ENCODE data around the gene APOL3. TPM values are rescaled to one million over a fixed set of nuclear protein-coding genes. Genes with fewer than 3 reads are reported as not detected.
"Not testable (repeated sequence)": the region's sequence is repeated elsewhere in the genome, so short reads cannot be mapped to it uniquely, and the experiment has no call there.

The APOL3 gene
- total RNA-seq, 4 donors from 2014 or later: 39.5 to 273 (median 73.9) TPM

DNA sequence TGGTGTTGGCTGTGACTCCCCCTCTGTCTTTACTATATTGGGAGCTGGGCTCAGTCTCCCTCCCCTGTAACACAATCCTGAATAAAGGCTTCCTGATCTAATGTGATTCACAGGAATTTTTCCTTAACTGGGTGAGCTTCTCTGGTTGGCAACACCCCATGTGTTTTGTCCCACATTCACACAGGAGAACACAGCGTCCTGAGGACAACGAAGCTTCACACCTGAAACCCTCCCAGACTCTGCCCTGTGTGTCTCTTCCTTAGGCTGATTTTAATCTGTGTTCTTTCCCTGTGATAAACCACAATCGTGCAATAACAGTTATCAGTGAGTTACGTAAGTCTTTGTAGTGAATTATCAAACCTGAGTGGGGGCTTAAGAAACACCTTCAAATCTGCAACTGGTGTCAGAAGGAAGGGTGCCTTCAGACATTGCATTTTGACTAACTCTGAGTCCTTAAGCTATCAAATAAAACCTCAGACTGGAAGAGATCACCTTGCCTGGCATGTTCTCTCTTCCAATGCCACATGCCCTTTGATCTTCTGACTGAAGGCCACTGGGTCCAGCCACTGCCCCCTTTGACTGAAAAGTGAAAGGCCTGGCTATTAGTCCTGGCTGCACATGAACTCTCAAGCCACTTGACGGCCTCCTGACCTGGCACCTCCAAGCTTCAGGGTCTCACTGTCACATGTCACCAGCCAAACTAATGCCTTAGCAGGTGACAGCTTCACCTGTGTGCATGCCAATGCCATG, 17.3 kb downstream of the APOL3 start:
- ATAC-seq (ENCODE audit: low FRiP score) (no peak), DNase-seq (ENCODE audit: low spot score) (no peak)

DNA sequence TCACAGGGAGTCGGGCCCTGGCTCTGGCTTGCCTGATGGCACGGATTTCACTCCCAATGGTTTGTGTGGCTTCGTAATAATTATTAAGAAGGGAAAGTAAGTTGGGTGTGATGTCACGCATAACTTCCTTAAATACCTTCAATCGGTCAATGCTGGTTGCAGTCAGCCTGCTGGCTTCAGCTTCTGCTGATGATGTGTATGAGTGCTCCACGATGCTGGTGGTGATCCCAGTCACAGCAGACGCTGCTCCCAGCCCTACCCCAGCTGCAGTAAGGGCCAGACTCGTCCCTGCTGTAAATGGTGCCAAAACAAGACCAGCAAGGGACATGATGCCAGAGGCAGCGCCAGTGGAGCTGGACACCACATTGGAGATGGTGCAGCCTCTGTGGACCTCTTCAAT, 19.1 kb downstream of the APOL3 start:
- ATAC-seq (ENCODE audit: low FRiP score) (no peak), DNase-seq (ENCODE audit: low spot score) (no peak)
- TF ChIP-seq, protein P1, sequence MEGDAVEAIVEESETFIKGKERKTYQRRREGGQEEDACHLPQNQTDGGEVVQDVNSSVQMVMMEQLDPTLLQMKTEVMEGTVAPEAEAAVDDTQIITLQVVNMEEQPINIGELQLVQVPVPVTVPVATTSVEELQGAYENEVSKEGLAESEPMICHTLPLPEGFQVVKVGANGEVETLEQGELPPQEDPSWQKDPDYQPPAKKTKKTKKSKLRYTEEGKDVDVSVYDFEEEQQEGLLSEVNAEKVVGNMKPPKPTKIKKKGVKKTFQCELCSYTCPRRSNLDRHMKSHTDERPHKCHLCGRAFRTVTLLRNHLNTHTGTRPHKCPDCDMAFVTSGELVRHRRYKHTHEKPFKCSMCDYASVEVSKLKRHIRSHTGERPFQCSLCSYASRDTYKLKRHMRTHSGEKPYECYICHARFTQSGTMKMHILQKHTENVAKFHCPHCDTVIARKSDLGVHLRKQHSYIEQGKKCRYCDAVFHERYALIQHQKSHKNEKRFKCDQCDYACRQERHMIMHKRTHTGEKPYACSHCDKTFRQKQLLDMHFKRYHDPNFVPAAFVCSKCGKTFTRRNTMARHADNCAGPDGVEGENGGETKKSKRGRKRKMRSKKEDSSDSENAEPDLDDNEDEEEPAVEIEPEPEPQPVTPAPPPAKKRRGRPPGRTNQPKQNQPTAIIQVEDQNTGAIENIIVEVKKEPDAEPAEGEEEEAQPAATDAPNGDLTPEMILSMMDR (IDR thresholded peaks at IDR 0.05): no peak

More for the DNA sequence above, 17.3 kb downstream of the APOL3 start:
- TF ChIP-seq, protein P1 (IDR thresholded peaks at IDR 0.05): no peak

DNA sequence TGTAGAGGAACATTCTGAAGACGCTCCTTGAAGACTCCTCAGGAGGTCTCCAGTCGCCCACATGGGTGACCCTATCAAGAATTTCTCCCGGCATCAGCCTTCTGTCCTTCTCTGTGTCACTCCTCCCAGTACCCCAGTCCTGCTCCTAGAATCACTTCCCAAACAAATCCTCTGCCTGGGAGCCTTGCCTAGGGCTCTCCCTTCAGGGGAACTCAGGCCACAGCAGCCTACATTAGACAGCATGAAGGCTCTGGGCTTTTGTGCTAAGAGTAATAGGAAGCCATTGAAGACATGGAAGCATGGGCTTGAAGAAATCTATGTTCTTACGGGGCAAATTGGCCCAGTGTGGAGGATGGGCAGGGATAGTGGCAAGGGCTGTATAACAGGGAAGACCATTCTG, 21.8 kb downstream of the APOL3 start:
- not testable (repeated sequence) for ATAC-seq (ENCODE audit: low FRiP score); DNase-seq (ENCODE audit: low spot score)

DNA sequence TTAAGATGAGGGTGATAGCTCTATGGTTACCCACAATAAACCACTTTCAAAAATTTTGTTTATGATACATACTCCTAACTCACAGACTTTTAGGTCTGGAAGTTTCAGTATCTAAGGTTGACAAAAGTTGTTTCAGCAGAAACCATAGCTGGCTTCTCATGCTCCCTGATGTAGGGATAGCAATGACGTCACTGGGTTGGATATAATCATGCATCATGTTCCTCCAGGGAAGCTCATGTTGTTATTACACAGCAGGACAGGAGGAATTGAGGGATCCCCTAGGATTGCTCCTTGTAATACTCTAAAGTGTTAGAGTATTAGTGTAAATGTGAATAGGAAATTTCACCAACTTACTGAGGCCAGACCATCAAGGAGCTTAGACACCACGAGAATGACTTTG, 23.6 kb downstream of the APOL3 start:
- DNase-seq (ENCODE audit: low spot score) (no peak), ATAC-seq (ENCODE audit: low FRiP score) (no peak)
- TF ChIP-seq, protein P1 (IDR thresholded peaks at IDR 0.05): no peak

DNA sequence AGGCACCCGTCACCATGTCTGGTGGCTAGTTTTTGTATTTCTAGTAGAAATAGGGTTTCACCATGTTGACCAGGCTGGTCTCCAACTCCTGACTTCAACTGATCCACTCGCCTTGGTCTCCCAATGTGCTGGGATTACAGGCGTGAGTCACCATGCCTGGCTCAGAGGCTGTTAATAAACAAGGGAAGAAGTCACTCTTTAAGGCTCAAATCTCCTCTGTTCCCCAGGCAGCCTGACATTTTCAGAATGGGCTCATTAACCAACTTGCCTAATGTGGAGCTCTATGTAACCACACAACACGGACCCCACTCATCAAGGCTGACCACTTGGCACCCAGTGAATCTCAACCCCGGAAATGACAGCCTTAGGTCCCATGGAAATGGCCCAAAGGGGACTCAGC, 24.1 kb downstream of the APOL3 start:
- ATAC-seq (ENCODE audit: low FRiP score) (no peak), DNase-seq (ENCODE audit: low spot score) (no peak)
- TF ChIP-seq, protein P1 (IDR thresholded peaks at IDR 0.05): no peak

DNA sequence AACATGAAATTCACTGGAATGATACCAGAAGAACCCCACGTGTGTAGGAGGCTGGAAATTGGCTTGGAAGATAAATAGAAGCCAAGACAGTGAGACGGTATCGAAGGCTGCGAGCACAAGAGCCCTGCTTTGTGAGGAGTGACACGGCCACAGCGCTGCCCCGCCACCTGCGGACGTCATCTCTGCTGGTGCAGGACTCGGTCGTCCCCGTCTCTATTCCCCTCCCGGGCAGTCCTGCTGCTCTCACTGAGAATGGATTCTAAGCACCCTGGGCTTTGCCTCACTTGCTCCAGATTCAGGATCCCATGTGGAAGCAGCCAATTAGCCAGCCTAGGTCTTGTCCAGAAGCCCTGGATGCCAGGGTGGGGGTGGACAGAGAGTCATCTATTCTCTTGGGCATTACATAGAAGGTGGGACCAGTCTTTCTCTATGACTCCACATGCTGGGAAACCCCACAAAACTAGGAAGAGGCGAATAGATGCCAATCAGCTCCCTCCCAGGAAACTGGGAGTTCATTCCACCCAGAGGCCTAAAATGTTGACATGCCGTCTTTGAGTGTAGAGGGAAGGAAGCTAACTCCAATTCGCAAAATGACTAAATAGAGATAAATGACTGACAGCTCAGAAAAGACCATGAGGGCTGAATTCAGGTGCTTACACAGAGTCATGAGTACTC, 25.1 kb downstream of the APOL3 start:
- DNase-seq (ENCODE audit: low spot score): no peak
- ATAC-seq (ENCODE audit: low FRiP score): no peak
- TF ChIP-seq, protein P1 (IDR thresholded peaks at IDR 0.05): no peak

DNA sequence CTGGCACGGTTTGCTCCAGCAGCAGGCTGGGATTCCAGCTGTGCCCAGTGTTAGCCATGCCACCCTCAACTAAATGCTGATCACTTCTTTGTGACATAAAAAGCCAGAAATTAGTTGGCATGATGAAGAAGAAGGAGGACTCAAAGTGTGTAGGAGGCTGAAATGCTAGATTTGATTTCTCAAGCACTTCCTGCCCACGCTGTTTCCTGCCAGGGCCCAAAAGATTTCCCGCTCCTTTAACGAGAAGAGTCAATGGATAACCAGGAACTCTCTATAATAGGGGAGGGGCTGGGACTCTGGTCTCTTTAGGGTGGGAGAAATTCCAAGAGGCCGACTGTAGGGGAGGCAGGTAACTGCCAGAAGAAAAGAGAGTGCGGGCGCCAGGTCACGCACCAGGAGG, 26.4 kb downstream of the APOL3 start:
- no peak for DNase-seq (ENCODE audit: low spot score)
- ATAC-seq (ENCODE audit: low FRiP score): no peak
- TF ChIP-seq, protein P1 (IDR thresholded peaks at IDR 0.05): no peak

Data from omental fat pad (tissue), 4 donors.